GM21367 (cell line): Measurements from ENCODE around the gene C16orf92.
"Not testable (repeated sequence)": the region's sequence is repeated elsewhere in the genome, so short reads cannot be mapped to it uniquely, and the experiment has no call there.

Experiments used
- ATAC-seq: cut with Tn5 transposase; IDR thresholded peaks from one replicate; pipeline ENCODE4 v1.9.1; 2021; ENCODE audit not compliant: unreplicated experiment

Gene C16orf92

GRCh38 chr16:30023586-30023985 lies 588 bp downstream of the C16orf92 start:
- no peak for ATAC-seq

GRCh38 chr16:30024451-30024850 lies 1.5 kb downstream of the C16orf92 start:
- ATAC-seq, result no peak

- no peak for ATAC-seq
Measured at GRCh38 chr16:30025156-30025555, 2.2 kb downstream of the C16orf92 start.

GRCh38 chr16:30025574-30025973 lies 2.6 kb downstream of the C16orf92 start:
- no peak for ATAC-seq

GRCh38 chr16:30026449-30026848 lies 3.5 kb downstream of the C16orf92 start:
- no peak for ATAC-seq

GRCh38 chr16:30027588-30028437 lies 4.8 kb downstream of the C16orf92 start:
- ATAC-seq, result no peak

GRCh38 chr16:30028438-30029076 lies 5.6 kb downstream of the C16orf92 start:
- no peak for ATAC-seq

GRCh38 chr16:30030011-30030685 lies 7.2 kb downstream of the C16orf92 start:
- ATAC-seq, result no peak

GRCh38 chr16:30030841-30031413 lies 7.9 kb downstream of the C16orf92 start, which contains the start of gene TLCD3B:
TSS of gene TLCD3B (minus strand) at chr16:30031271. CDS start at chr16:30030527, 744 bp downstream.
- no peak for ATAC-seq

- no peak for ATAC-seq
Measured at GRCh38 chr16:30031477-30031918, 8.5 kb downstream of the C16orf92 start.

- no peak for ATAC-seq
Measured at GRCh38 chr16:30032083-30032819, 9.3 kb downstream of the C16orf92 start.

GRCh38 chr16:30033270-30033669 lies 10.3 kb downstream of the C16orf92 start:
- no peak for ATAC-seq

GRCh38 chr16:30040221-30040620 lies 17.2 kb downstream of the C16orf92 start:
- no peak for ATAC-seq

- not testable (repeated sequence) for ATAC-seq
Measured at GRCh38 chr16:30040690-30041089, 17.7 kb downstream of the C16orf92 start.

- ATAC-seq, result no peak
Measured at GRCh38 chr16:30041841-30042240, 18.8 kb downstream of the C16orf92 start.

- no peak for ATAC-seq
Measured at GRCh38 chr16:30046178-30046577, 23.2 kb downstream of the C16orf92 start.

GRCh38 chr16:30046588-30046987 lies 23.6 kb downstream of the C16orf92 start:
- no peak for ATAC-seq

GRCh38 chr16:30049871-30050270 lies 26.9 kb downstream of the C16orf92 start:
- ATAC-seq, result no peak

GRCh38 chr16:30051518-30051917 lies 28.5 kb downstream of the C16orf92 start:
- ATAC-seq, result no peak

- no peak for ATAC-seq
Measured at GRCh38 chr16:30052671-30053372, 29.8 kb downstream of the C16orf92 start.
